Osteoblast (primary cell): ENCODE measurements around the gene ANKRD50. TPM values are rescaled to one million over a fixed set of nuclear protein-coding genes. Genes with fewer than 3 reads are reported as not detected.

Source experiments
- DNase-seq: peaks from one replicate; pipeline ENCODE4 v3.0.0; 2011; ENCODE audit warnings: low spot score, mixed read lengths; ENCODE audit not compliant: insufficient read length; ENCODE audit errors: missing footprints
- H2AFZ ChIP-seq: 2 replicates; pipeline ENCODE4 v1.6.0; 2011; ENCODE audit warnings: mild to moderate bottlenecking, low read length
- H3K27ac ChIP-seq: 2 replicates; pipeline ENCODE4 v1.5.1; 2011; ENCODE audit warnings: mild to moderate bottlenecking, low read depth, low read length, moderate library complexity
- H3K27me3 ChIP-seq: 2 replicates; pipeline ENCODE4 v1.6.0; 2012; ENCODE audit warnings: mild to moderate bottlenecking, control low read depth, inconsistent platforms, low read length, moderate library complexity; ENCODE audit not compliant: insufficient read depth
- H3K36me3 ChIP-seq: 2 replicates; pipeline ENCODE4 v1.5.1; 2011; ENCODE audit warnings: mild to moderate bottlenecking, low read length, control low read depth, moderate library complexity; ENCODE audit not compliant: insufficient read depth
- H3K4me1 ChIP-seq: 2 replicates; pipeline ENCODE4 v1.5.1; 2011; ENCODE audit warnings: mild to moderate bottlenecking, low read length, control low read depth, moderate library complexity; ENCODE audit not compliant: insufficient read depth
- H3K4me2 ChIP-seq: 2 replicates; pipeline ENCODE4 v1.6.0; 2011; ENCODE audit warnings: mild to moderate bottlenecking, low read length; ENCODE audit not compliant: insufficient read depth
- H3K4me3 ChIP-seq: fragments of 200-600 bp; sonication (generic); 3 replicates; pipeline ENCODE4 v1.5.1; 2012; ENCODE audit warnings: mild to moderate bottlenecking, low read length, inconsistent platforms; ENCODE audit not compliant: insufficient read depth
- H3K79me2 ChIP-seq: 2 replicates; pipeline ENCODE4 v1.6.0; 2012; ENCODE audit warnings: mild to moderate bottlenecking, low read length, control low read depth, inconsistent platforms; ENCODE audit not compliant: insufficient read depth
- H3K9me3 ChIP-seq: 2 replicates; pipeline ENCODE4 v1.5.1; 2011; ENCODE audit warnings: low read depth, low read length, control low read depth
- H4K20me1 ChIP-seq: 2 replicates; pipeline ENCODE4 v1.6.0; 2012; ENCODE audit warnings: mild to moderate bottlenecking, low read length, control low read depth; ENCODE audit not compliant: insufficient read depth
- total RNA-seq: library from RNA; depleted of rRNA; stranded (reverse); fragments of >200 nt; gene quantifications from 2 replicates; pipeline ENCODE4 v1.2.3, GENCODE V29; 2012
- TF ChIP-seq, protein P1 (sequence below): IDR thresholded peaks from 2 replicates; pipeline ENCODE4 v1.5.1; 2011; ENCODE audit warnings: mild to moderate bottlenecking, low read depth, low read length, moderate library complexity; ENCODE audit errors: extremely low read depth

ANKRD50 gene
- total RNA-seq, 1 donor, result 27.5 TPM

DNA sequence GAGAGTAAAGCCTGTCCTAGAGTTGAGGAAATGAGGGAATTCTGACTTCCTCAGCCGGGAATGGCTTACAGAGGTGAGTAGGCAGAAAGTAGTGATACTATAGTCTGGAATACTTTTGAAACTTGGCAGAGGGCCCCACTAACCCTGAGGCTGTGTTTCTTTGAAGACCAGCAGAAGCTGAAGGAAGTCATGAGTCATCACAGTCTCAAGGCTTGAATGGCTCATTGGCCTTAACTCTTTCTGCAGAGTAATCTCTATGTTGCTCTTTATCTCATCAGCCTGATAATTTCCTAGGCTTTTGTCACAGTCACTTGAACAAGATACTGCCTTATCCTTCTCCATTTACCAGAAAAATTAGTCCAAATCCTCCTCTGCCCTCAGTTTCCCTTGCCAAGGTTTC is 80.8 kb downstream of the ANKRD50 start:
- no peak overlapping the region for H3K4me2 ChIP-seq
- peak overlapping the region; percentile 12 for H3K27ac ChIP-seq
- no peak overlapping the region for H2AFZ ChIP-seq
- H3K4me3 ChIP-seq, result no peak overlapping the region
- no peaks in the 10 kb centered on the region for H3K9me3 ChIP-seq
- H3K36me3 ChIP-seq, result no peaks in the 10 kb centered on the region
- TF ChIP-seq, protein P1, sequence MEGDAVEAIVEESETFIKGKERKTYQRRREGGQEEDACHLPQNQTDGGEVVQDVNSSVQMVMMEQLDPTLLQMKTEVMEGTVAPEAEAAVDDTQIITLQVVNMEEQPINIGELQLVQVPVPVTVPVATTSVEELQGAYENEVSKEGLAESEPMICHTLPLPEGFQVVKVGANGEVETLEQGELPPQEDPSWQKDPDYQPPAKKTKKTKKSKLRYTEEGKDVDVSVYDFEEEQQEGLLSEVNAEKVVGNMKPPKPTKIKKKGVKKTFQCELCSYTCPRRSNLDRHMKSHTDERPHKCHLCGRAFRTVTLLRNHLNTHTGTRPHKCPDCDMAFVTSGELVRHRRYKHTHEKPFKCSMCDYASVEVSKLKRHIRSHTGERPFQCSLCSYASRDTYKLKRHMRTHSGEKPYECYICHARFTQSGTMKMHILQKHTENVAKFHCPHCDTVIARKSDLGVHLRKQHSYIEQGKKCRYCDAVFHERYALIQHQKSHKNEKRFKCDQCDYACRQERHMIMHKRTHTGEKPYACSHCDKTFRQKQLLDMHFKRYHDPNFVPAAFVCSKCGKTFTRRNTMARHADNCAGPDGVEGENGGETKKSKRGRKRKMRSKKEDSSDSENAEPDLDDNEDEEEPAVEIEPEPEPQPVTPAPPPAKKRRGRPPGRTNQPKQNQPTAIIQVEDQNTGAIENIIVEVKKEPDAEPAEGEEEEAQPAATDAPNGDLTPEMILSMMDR, result no peak
- peak; percentile 82 for DNase-seq
- H3K27me3 ChIP-seq, result no peaks in the 10 kb centered on the region
- peaks cover 3% of the 10 kb centered on the region for H3K4me1 ChIP-seq
- H4K20me1 ChIP-seq, result no peaks in the 10 kb centered on the region
- H3K79me2 ChIP-seq, result no peaks in the 10 kb centered on the region

DNA sequence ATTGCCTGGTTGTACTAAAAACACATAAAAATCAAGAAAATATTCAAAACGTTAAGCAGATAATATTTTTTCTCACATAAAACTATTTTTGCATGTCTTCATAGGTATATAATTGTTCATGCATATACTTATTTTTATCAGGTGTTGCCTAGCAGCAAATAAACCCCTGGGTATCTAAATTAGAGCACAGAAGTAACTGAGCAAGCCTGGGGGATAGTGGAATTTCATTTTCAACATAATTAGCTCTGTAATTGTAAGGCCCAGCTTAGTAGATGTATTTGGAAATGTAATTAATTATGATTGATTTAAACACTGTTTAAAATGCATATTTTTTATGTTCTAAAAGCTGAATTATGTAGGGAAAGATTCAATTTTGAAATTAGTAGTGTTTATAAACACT is 82.9 kb downstream of the ANKRD50 start:
- no peak overlapping the region for H3K4me2 ChIP-seq
- H3K36me3 ChIP-seq, result no peaks in the 10 kb centered on the region
- H3K79me2 ChIP-seq, result no peaks in the 10 kb centered on the region
- TF ChIP-seq, protein P1, result no peak
- H3K4me1 ChIP-seq, result peaks cover 3% of the 10 kb centered on the region
- H3K4me3 ChIP-seq, result no peak overlapping the region
- H4K20me1 ChIP-seq, result no peaks in the 10 kb centered on the region
- H2AFZ ChIP-seq, result no peak overlapping the region
- H3K27me3 ChIP-seq, result no peaks in the 10 kb centered on the region
- no peak for DNase-seq
- H3K9me3 ChIP-seq, result no peaks in the 10 kb centered on the region
- no peak overlapping the region for H3K27ac ChIP-seq
